PC-9 (cell line): ENCODE data around the gene BACH2.

Source experiments
- EZH2 ChIP-seq: fragments of 200-600 bp; sonication (generic); IDR thresholded peaks from 2 replicates; pipeline ENCODE4 v1.8.0; 2017; ENCODE audit warnings: antibody characterized with exemption, low read depth
- TF ChIP-seq, protein P1 (sequence below): fragments of 200-600 bp; sonication (generic); conservative IDR thresholded peaks from 2 replicates; pipeline ENCODE4 v1.6.1; 2017; ENCODE audit warnings: mixed run types, antibody characterized with exemption, mild to moderate bottlenecking, moderate library complexity

DNA sequence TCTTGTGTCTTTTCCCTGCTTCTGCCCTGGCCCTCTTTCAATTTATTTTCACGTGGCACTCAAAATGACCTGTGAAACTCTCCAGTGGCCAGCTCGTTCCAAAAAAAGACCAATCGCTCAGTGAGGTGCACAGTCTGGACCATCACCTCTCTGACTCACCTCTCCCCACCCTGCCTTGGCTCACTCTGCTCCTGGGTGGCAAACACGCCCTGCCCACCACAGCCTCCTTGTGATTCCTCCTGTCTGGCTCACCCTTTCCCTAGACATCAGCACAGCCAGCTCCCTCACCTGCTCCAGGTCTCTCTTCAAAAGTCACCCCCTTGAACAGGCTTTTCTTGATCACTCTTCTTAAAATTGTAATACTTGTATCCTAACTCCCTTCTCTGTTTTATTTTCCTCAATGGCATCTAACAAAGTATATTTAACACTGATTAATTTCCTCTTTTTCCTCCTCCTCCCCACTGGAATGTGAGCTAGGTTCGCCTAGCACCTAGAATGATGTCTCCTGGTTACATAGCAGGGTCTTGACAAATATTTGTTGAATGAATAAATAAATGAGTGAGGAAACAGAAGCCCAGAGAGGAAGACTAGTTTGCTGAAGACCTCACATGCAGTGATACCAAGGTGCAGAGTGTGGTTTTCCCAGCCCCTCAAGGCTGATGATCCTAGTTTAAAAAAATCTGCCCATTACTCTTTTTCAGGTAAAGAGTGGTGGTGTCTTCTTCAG lies 293.4 kb downstream of the BACH2 start:
- TF ChIP-seq, protein P1, sequence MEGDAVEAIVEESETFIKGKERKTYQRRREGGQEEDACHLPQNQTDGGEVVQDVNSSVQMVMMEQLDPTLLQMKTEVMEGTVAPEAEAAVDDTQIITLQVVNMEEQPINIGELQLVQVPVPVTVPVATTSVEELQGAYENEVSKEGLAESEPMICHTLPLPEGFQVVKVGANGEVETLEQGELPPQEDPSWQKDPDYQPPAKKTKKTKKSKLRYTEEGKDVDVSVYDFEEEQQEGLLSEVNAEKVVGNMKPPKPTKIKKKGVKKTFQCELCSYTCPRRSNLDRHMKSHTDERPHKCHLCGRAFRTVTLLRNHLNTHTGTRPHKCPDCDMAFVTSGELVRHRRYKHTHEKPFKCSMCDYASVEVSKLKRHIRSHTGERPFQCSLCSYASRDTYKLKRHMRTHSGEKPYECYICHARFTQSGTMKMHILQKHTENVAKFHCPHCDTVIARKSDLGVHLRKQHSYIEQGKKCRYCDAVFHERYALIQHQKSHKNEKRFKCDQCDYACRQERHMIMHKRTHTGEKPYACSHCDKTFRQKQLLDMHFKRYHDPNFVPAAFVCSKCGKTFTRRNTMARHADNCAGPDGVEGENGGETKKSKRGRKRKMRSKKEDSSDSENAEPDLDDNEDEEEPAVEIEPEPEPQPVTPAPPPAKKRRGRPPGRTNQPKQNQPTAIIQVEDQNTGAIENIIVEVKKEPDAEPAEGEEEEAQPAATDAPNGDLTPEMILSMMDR = no peak
- no peak for TF ChIP-seq EZH2
